Umbilical cord (tissue), 2 donors: ENCODE measurements around the gene COBL. TPM values are rescaled to one million over a fixed set of nuclear protein-coding genes. Genes with fewer than 3 reads are reported as not detected.

Experiments used
- DNase-seq: peaks from one replicate; pipeline ENCODE4 v3.0.0-alpha.2; 2015; ENCODE audit warnings: low spot score
- total RNA-seq: library from RNA; depleted of rRNA; stranded (reverse); fragments of >200 nt; gene quantifications from one replicate; pipeline ENCODE4 v1.2.3, GENCODE V29; 2014; ENCODE audit warnings: low replicate concordance; ENCODE audit not compliant: insufficient read depth

The COBL gene
- total RNA-seq, 1 donor from 2014 or later, result 5.3 TPM

GRCh38 chr7:51151455-51151854 is 165.2 kb downstream of the COBL start:
- no peak for DNase-seq

- DNase-seq, result no peak
These were observed 166.4 kb downstream of the COBL start for GRCh38 chr7:51150193-51150592.

- no peak for DNase-seq
These were observed 168.4 kb downstream of the COBL start for GRCh38 chr7:51148216-51148615.

- DNase-seq, result no peak
These were observed 169.6 kb downstream of the COBL start for GRCh38 chr7:51146816-51147586.

GRCh38 chr7:51144178-51144577 is 172.4 kb downstream of the COBL start:
- DNase-seq, result no peak

GRCh38 chr7:51142741-51143385 is 173.7 kb downstream of the COBL start:
- no peak for DNase-seq

GRCh38 chr7:51141451-51142003 is 175.1 kb downstream of the COBL start:
- peak; percentile 63 for DNase-seq

- DNase-seq, result no peak
These were observed 176.1 kb downstream of the COBL start for GRCh38 chr7:51140199-51141164.

- DNase-seq, result no peak
These were observed 176.8 kb downstream of the COBL start for GRCh38 chr7:51139796-51140195.

- DNase-seq, result no peak
These were observed 178.2 kb downstream of the COBL start for GRCh38 chr7:51138123-51139085.

- DNase-seq, result no peak
These were observed 181.0 kb downstream of the COBL start for GRCh38 chr7:51135576-51135975.

GRCh38 chr7:51134013-51134441 is 182.6 kb downstream of the COBL start:
- DNase-seq, result no peak

- DNase-seq, result no peak
These were observed 183.9 kb downstream of the COBL start for GRCh38 chr7:51132661-51133060.

- DNase-seq, result no peak
These were observed 186.8 kb downstream of the COBL start for GRCh38 chr7:51129527-51130472.

- no peak for DNase-seq
These were observed 187.8 kb downstream of the COBL start for GRCh38 chr7:51128545-51129435.

- DNase-seq, result no peak
These were observed 189.0 kb downstream of the COBL start for GRCh38 chr7:51127618-51127904.

GRCh38 chr7:51126813-51127617 is 189.6 kb downstream of the COBL start:
- DNase-seq, result no peak

- DNase-seq, result no peak
These were observed 190.3 kb downstream of the COBL start for GRCh38 chr7:51126324-51126723.
